Activated T-cell treated with anti-CD3 and anti-CD28 coated beads, Interleukin-2, amount 50 U/mL, for 4 hours (primary cell): ENCODE results near the gene NEK9. TPM values are rescaled to one million over a fixed set of nuclear protein-coding genes. Genes with fewer than 3 reads are reported as not detected.

Source experiments
- ATAC-seq, 2 donors: fragments of 200-7000 bp; cut with Tn5 transposase; one replicate each; pipeline ENCODE4 v1.10.0; 2021
- DNase-seq: peaks from one replicate; pipeline ENCODE4 v3.0.0-alpha.2; 2020
- H3K27me3 Mint-ChIP-seq: one replicate; pipeline ENCODE4 v1.8.0; 2021; ENCODE audit warnings: low read depth, mixed read lengths
- H3K36me3 Mint-ChIP-seq: one replicate; pipeline ENCODE4 v1.8.0; 2022; ENCODE audit warnings: mixed read lengths; ENCODE audit not compliant: insufficient read depth
- H3K4me1 Mint-ChIP-seq: one replicate; pipeline ENCODE4 v1.8.0; 2021; ENCODE audit warnings: low read depth, mixed read lengths
- H3K4me3 Mint-ChIP-seq: one replicate; pipeline ENCODE4 v1.8.0; 2021; ENCODE audit warnings: mild to moderate bottlenecking, moderate library complexity, mixed read lengths
- H3K9me3 Mint-ChIP-seq: one replicate; pipeline ENCODE4 v1.8.0; 2021; ENCODE audit warnings: mixed read lengths
- total RNA-seq, 3 donors: library from RNA; stranded (reverse); gene quantifications; one replicate each; pipeline ENCODE4 v1.2.1, GENCODE V29; 2021

The NEK9 gene
- total RNA-seq, 3 donors from 2014 or later = 48.5 to 51.2 (median 50.4) TPM

GRCh38 chr14:75107186-75107585 is 19.7 kb downstream of the NEK9 start:
- DNase-seq (no peak), ATAC-seq (no peak)
- Mint-ChIP-seq H3K4me1 (no peaks in the 10 kb centered on the region), H3K4me3 (no peak overlapping the region), H3K36me3 (peaks cover 53% of the 10 kb centered on the region), H3K27me3 (no peaks in the 10 kb centered on the region), H3K9me3 (no peaks in the 10 kb centered on the region)

DNA sequence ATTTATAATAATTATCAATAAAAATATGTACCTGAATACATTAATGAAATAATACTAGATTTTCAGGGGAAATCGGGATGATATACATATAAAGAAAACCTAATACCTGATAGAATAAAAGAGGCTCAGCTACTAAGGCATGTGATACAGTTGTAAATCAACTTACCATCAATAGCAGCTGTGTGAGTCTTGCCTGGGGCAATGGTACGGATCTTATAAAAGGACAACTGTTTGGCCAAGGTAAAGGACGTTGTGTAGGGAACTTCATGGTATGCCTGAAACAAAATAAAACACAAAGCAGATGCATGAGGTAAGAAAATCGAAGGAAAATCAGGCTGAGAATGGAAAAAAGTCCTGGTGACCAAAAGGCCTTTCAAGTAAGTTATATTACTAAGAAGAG is 25.4 kb downstream of the NEK9 start:
- H3K9me3 Mint-ChIP-seq = no peaks in the 10 kb centered on the region
- H3K4me1 Mint-ChIP-seq = no peaks in the 10 kb centered on the region
- H3K4me3 Mint-ChIP-seq = no peak overlapping the region
- DNase-seq = no peak
- peaks cover 54% of the 10 kb centered on the region for H3K36me3 Mint-ChIP-seq
- H3K27me3 Mint-ChIP-seq = no peaks in the 10 kb centered on the region
- no peak for ATAC-seq

GRCh38 chr14:75098682-75099081 is 28.2 kb downstream of the NEK9 start:
- no peak for DNase-seq
- ATAC-seq = no peak
- Mint-ChIP-seq H3K36me3 (peaks cover 52% of the 10 kb centered on the region), H3K27me3 (no peaks in the 10 kb centered on the region), H3K4me3 (no peak overlapping the region), H3K9me3 (no peaks in the 10 kb centered on the region), H3K4me1 (no peaks in the 10 kb centered on the region)

GRCh38 chr14:75098212-75098611 is 28.6 kb downstream of the NEK9 start:
- ATAC-seq = no peak
- no peaks in the 10 kb centered on the region for H3K4me1 Mint-ChIP-seq
- H3K36me3 Mint-ChIP-seq = peaks cover 51% of the 10 kb centered on the region
- no peak for DNase-seq
- H3K4me3 Mint-ChIP-seq = no peak overlapping the region
- no peaks in the 10 kb centered on the region for H3K27me3 Mint-ChIP-seq
- no peaks in the 10 kb centered on the region for H3K9me3 Mint-ChIP-seq

DNA sequence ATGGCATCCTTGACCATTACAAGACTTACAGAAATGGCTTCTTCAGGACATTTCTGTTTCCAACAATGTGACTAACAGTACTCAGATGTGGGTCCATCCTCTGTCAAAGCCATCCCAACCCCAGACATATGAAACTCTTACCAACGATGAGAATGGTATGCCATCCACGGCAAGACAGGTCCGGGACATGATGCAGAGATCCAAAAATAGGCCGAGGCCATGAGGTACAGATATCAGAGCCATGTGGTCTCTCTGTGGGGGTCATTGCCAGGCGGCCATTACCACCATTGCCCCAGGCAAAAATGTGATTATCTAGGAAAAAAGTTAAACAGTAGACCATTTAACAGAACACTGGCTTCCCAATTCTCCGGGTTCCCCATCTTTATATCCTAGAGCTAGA is 29.9 kb downstream of the NEK9 start:
- Mint-ChIP-seq H3K4me1 (no peaks in the 10 kb centered on the region), H3K36me3 (peaks cover 51% of the 10 kb centered on the region), H3K4me3 (no peak overlapping the region), H3K9me3 (no peaks in the 10 kb centered on the region), H3K27me3 (no peaks in the 10 kb centered on the region)
- ATAC-seq (no peak), DNase-seq (no peak)

DNA sequence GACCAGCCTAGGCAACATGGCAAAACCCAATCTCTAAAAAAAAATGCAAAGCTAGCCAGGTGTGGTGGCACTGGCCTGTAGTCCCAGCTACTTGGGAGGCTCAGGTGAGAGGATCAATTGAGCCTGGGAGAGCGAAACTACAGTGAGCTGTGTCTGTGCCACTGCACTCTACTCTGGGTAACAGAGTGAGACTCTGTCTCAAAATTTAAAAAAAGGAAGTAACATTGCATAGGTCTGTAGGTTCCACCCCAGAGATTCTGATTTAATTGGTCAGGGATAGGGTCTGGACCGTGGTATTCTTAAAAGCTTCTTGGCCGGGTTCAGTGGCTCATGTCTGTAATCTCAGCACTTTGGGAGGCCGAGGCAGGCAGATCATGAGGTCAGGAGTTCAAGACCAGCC is 31.2 kb downstream of the NEK9 start:
- Mint-ChIP-seq H3K27me3 (no peaks in the 10 kb centered on the region), H3K4me1 (no peaks in the 10 kb centered on the region), H3K9me3 (no peaks in the 10 kb centered on the region), H3K4me3 (no peak overlapping the region), H3K36me3 (peaks cover 52% of the 10 kb centered on the region)
- no peak for ATAC-seq
- no peak for DNase-seq

DNA sequence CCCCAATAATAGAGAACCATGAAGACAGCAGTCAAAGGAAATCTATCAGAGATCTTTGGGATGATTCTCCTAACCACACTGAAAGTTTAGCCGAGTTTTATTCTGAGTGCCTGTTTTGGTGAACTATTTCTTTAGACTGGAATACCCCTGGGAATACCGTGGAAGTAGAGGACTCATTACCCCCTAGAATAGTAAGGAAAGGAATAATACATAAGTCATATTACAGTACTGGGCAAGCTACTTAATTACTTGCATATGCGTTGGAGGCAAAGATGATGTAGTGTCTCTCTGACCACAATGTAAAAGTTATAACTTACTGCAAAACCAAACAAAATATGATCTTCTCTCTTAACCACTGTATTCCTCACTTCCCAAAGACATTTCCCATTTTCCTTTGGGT is 32.0 kb downstream of the NEK9 start:
- H3K27me3 Mint-ChIP-seq = no peaks in the 10 kb centered on the region
- no peaks in the 10 kb centered on the region for H3K9me3 Mint-ChIP-seq
- DNase-seq = no peak
- H3K36me3 Mint-ChIP-seq = peaks cover 51% of the 10 kb centered on the region
- no peaks in the 10 kb centered on the region for H3K4me1 Mint-ChIP-seq
- no peak overlapping the region for H3K4me3 Mint-ChIP-seq
- no peak for ATAC-seq

DNA sequence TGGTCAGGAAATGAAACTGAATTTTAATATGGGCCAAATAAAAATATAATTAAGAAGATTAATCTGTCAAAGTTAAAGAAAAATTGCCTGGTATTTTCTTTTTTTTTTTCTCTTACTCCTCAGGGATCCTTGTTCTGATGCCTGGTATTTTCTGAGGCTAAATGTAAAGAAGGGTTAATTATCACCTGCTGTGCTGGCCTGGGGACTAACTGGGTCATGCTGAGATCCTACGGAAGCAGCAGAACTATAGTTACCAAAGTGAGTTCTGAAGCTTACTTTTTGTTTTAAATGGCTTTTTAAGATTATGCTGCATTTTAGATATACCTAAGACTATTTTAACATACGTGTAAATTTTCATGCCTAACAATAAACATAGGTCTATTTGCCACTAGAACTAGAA is 34.1 kb downstream of the NEK9 start:
- H3K27me3 Mint-ChIP-seq = no peaks in the 10 kb centered on the region

GRCh38 chr14:75091251-75091650 is 35.6 kb downstream of the NEK9 start:
- Mint-ChIP-seq H3K27me3 (no peaks in the 10 kb centered on the region), H3K9me3 (no peaks in the 10 kb centered on the region), H3K4me3 (no peak overlapping the region), H3K36me3 (peaks cover 31% of the 10 kb centered on the region), H3K4me1 (no peaks in the 10 kb centered on the region)
- DNase-seq (no peak), ATAC-seq (no peak)

More for the DNA sequence above, 34.1 kb downstream of the NEK9 start:
- H3K36me3 Mint-ChIP-seq = peaks cover 33% of the 10 kb centered on the region
- DNase-seq = no peak
- no peaks in the 10 kb centered on the region for H3K9me3 Mint-ChIP-seq
- H3K4me3 Mint-ChIP-seq = no peak overlapping the region
- H3K4me1 Mint-ChIP-seq = no peaks in the 10 kb centered on the region
- ATAC-seq = no peak

GRCh38 chr14:75090353-75090752 is 36.5 kb downstream of the NEK9 start:
- Mint-ChIP-seq H3K4me1 (no peaks in the 10 kb centered on the region), H3K36me3 (peaks cover 36% of the 10 kb centered on the region), H3K9me3 (no peaks in the 10 kb centered on the region), H3K4me3 (no peak overlapping the region), H3K27me3 (no peaks in the 10 kb centered on the region)
- DNase-seq (no peak), ATAC-seq (no peak)

- H3K27me3 Mint-ChIP-seq = no peaks in the 10 kb centered on the region
- H3K4me1 Mint-ChIP-seq = no peaks in the 10 kb centered on the region
- peaks cover 34% of the 10 kb centered on the region for H3K36me3 Mint-ChIP-seq
Observed at GRCh38 chr14:75088566-75089373, 38.1 kb downstream of the NEK9 start.

DNA sequence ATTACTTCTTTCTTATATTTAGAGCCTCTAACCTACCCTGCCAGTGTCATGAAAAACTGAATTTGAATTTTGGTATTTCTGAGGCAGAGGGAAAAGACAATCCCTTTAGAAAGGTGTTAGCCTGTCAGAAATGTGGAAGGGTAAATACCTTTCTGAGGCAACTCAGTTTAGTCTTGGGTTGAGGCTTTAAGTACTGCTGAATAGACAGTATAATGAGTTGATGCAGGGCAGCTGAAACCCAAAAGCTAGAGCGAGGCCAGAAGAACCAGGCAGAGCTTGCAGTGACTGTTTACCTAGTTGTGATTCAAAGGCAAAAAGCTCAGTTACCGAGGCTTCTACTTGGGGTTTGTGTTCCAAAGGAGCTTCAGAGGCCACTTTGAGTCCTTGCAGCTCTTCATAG is 38.7 kb downstream of the NEK9 start:
- Mint-ChIP-seq H3K9me3 (no peaks in the 10 kb centered on the region), H3K36me3 (peaks cover 34% of the 10 kb centered on the region), H3K4me3 (no peak overlapping the region), H3K4me1 (no peaks in the 10 kb centered on the region), H3K27me3 (no peaks in the 10 kb centered on the region)
- DNase-seq (no peak), ATAC-seq (no peak)

More at GRCh38 chr14:75088566-75089373, 38.1 kb downstream of the NEK9 start:
- DNase-seq (peak; percentile 27), ATAC-seq (peak; percentile 58 to 62)
- no peaks in the 10 kb centered on the region for H3K9me3 Mint-ChIP-seq
- no peak overlapping the region for H3K4me3 Mint-ChIP-seq

- ATAC-seq (no peak), DNase-seq (no peak)
- Mint-ChIP-seq H3K4me3 (no peak overlapping the region), H3K4me1 (no peaks in the 10 kb centered on the region), H3K27me3 (no peaks in the 10 kb centered on the region), H3K36me3 (peaks cover 32% of the 10 kb centered on the region), H3K9me3 (no peaks in the 10 kb centered on the region)
Observed at GRCh38 chr14:75084513-75084912, 42.3 kb downstream of the NEK9 start.

GRCh38 chr14:75083271-75083670 is 43.6 kb downstream of the NEK9 start:
- no peaks in the 10 kb centered on the region for H3K9me3 Mint-ChIP-seq
- no peaks in the 10 kb centered on the region for H3K4me1 Mint-ChIP-seq
- no peak overlapping the region for H3K4me3 Mint-ChIP-seq
- ATAC-seq (no peak), DNase-seq (no peak)
- no peaks in the 10 kb centered on the region for H3K27me3 Mint-ChIP-seq
- H3K36me3 Mint-ChIP-seq = peaks cover 32% of the 10 kb centered on the region

DNA sequence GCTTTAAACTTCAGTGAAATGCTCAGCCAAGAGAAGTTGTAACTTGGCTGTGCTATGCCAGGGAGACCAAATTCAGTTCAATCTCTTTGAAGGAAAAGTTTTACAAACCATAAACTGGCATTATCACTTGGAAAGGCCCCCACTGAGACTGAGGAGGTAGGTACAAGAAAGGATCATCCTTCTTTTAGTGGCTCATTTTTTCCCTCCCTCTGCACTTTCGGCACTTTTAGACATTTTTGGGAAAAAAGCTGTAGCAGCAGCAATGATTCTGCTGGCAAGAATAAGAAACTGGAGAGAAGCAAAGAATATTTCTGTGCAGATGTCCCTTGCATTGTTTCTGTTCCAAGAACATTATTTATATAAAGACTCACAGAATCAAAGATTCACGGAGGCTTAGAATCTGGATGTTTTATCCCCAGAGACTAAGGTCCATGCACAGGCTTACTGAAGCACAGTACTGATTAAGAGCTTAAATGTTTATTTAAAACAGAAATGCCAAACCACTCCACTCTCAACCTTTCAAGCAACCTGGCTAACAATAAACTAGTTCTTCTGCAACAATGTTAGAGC is 45.1 kb downstream of the NEK9 start:
- peaks cover 26% of the 10 kb centered on the region for H3K36me3 Mint-ChIP-seq
- no peak overlapping the region for H3K4me3 Mint-ChIP-seq
- no peaks in the 10 kb centered on the region for H3K9me3 Mint-ChIP-seq

More for the DNA sequence above, 45.1 kb downstream of the NEK9 start:
- ATAC-seq (no peak), DNase-seq (no peak)
- no peaks in the 10 kb centered on the region for H3K4me1 Mint-ChIP-seq
- H3K27me3 Mint-ChIP-seq = no peaks in the 10 kb centered on the region
